Measurements from ENCODE around the gene PRDM16. TPM values are rescaled to one million over a fixed set of nuclear protein-coding genes. Genes with fewer than 3 reads are reported as not detected.

The PRDM16 gene
- total and polyA plus RNA-seq, 2 of the 4 experiments (the other 2 are of a cell fraction), result 0.02 TPM; not detected in 1

DNA sequence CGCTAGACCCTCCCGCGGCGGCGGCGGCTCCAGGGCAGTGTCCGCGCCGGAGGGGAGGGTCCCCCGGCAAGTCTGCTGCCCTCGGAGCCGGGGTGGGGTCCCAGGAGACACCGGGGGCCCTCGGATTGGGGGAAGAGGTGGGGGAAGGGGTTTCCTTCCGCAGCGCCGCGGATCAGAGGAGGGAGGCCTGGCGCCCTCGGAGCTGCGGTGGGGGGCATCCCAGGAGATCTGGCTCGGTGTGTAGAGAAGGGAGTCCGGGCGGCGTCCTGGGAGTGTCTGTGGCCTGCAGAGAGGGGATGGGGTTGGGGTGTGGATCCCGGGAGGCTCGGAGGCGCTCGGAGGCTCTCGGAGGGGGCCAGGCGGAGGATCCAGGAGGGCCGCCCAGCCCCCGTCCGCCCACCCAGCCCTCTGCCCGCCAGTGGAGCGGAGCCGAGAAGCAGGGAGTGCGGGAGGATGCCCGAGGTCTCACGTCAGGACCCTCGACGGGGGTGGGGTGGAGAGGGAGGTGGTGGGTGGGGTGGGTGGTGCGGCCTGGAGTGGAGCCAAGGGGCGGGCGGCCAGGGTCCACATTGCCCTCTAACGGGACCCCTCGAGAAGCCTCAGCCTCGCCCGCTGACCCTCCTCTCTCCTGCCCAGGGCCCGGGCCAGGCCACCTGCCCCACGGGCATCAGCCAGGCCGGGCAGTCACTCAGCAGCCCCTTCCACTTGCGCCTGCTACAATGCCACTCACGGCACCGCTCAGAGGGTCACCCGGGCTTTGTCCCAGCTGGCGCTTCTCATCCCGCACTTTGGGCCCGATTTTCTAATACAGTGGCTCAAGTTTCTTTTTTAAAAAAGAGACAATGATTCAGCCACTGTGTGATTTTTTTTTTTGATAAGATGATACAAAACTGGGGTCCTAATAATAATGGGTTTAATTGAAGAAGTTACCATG, 325.3 kb downstream of the PRDM16 start (continued):
- TF ChIP-seq CEBPB (IDR thresholded peaks at IDR 0.05; ENCODE audit: low read depth, low read length) (no peak), BHLHE40 (IDR thresholded peaks at IDR 0.05; ENCODE audit: low read depth, low read length) (no peak), RCOR1 (IDR thresholded peaks at IDR 0.05; ENCODE audit: insufficient replicate concordance, low read length) (no peak), FOS (IDR thresholded peaks at IDR 0.05; ENCODE audit: low read depth, low read length) (no peak)
- TF ChIP-seq, protein P1, sequence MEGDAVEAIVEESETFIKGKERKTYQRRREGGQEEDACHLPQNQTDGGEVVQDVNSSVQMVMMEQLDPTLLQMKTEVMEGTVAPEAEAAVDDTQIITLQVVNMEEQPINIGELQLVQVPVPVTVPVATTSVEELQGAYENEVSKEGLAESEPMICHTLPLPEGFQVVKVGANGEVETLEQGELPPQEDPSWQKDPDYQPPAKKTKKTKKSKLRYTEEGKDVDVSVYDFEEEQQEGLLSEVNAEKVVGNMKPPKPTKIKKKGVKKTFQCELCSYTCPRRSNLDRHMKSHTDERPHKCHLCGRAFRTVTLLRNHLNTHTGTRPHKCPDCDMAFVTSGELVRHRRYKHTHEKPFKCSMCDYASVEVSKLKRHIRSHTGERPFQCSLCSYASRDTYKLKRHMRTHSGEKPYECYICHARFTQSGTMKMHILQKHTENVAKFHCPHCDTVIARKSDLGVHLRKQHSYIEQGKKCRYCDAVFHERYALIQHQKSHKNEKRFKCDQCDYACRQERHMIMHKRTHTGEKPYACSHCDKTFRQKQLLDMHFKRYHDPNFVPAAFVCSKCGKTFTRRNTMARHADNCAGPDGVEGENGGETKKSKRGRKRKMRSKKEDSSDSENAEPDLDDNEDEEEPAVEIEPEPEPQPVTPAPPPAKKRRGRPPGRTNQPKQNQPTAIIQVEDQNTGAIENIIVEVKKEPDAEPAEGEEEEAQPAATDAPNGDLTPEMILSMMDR (conservative IDR thresholded peaks at IDR 0.05; ENCODE audit: low read depth, low read length), result no peak
